ENCODE data around the gene WWTR1. TPM values are rescaled to one million over a fixed set of nuclear protein-coding genes. Genes with fewer than 3 reads are reported as not detected.

WWTR1 gene
- total RNA-seq, 2 donors from 2014 or later: 17.3 to 18.5 TPM

- H3K4me3 Mint-ChIP-seq: no peak overlapping the region
- peak; percentile 93 for DNase-seq
- Histone ChIP-seq H3K27ac (ENCODE audit: low read depth, low read length) (no peak overlapping the region), H3K9ac (ENCODE audit: extremely low read depth, low read length, poor library complexity, severe bottlenecking) (no peak overlapping the region), H3K4me3 (ENCODE audit: low read length) (no peak overlapping the region), H3K27me3 (ENCODE audit: control insufficient read depth, insufficient read depth, low read length, poor library complexity, severe bottlenecking) (no peaks in the 10 kb centered on the region), H3K36me3 (ENCODE audit: control insufficient read depth, insufficient read depth, low read length) (no peaks in the 10 kb centered on the region), H3K4me1 (ENCODE audit: control insufficient read depth, insufficient read depth, low read length) (no peaks in the 10 kb centered on the region), H3K9me3 (ENCODE audit: control insufficient read depth, low read length) (peaks cover 5% of the 10 kb centered on the region)
- H3K27ac Mint-ChIP-seq: no peak overlapping the region
- no peaks in the 10 kb centered on the region for H3K36me3 Mint-ChIP-seq (ENCODE audit: low read depth)
- 41 to 70% methylated on average over 4 to 11 of the region's 11 CpGs for WGBS, 2 experiments (ENCODE audit: insufficient coverage in 1 of 2, insufficient read length in 1 of 2)
- H3K4me1 Mint-ChIP-seq: peaks cover 7% of the 10 kb centered on the region
- peak; percentile 92 for TF ChIP-seq CTCF (conservative IDR thresholded peaks at IDR 0.05)
- H3K9me3 Mint-ChIP-seq: no peaks in the 10 kb centered on the region
- peaks cover 8% of the 10 kb centered on the region for H3K27me3 Mint-ChIP-seq (ENCODE audit: insufficient read depth)
Measured at GRCh38 chr3:149494022-149494758, 163.6 kb downstream of the WWTR1 start.

DNA sequence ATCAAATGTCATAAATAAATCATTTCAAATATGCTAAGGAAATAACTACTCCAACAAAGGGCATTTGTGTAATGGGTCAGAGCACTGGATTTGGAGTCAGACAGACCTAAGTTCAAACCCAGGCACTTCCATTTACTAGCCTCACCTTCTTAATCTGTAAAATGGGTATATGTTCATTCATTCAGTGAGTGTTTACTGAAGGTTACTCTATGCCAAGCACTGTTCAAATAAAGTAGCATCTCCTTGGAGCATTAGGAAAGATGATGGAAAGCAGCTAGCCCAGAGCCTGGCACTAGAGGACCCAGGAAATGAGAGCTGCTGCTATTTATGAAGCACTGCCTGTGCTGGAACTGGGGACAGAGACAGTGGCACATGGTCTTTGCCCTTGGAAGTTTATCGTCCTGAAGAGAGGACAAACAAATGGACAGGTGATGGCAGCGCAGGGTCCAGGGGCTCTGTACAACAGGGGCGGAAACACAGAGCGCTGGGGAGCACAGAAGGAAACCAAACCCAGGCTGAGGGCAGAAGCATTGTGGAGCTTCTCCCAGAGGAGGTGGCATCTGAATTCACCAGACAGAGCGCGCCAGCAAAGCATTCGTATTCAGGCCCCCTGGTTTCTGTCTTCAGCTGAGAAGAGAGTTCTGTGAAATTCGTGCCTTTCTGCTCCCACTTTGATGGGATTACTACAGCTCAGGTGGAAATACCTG lies 164.4 kb downstream of the WWTR1 start:
- no peak overlapping the region for H3K9ac ChIP-seq (ENCODE audit: extremely low read depth, low read length, poor library complexity, severe bottlenecking)
- H3K27me3 Mint-ChIP-seq (ENCODE audit: insufficient read depth): peaks cover 8% of the 10 kb centered on the region
- no peak overlapping the region for H3K4me3 ChIP-seq (ENCODE audit: low read length)
- no peaks in the 10 kb centered on the region for H3K4me1 ChIP-seq (ENCODE audit: control insufficient read depth, insufficient read depth, low read length)
- peaks cover 5% of the 10 kb centered on the region for H3K9me3 ChIP-seq (ENCODE audit: control insufficient read depth, low read length)
- DNase-seq: peak; percentile 53
- H3K36me3 ChIP-seq (ENCODE audit: control insufficient read depth, insufficient read depth, low read length): no peaks in the 10 kb centered on the region
- WGBS, 2 experiments (ENCODE audit: insufficient coverage in 1 of 2, insufficient read length in 1 of 2): 85 to 89% methylated on average over 7 to 8 of the region's 8 CpGs
- TF ChIP-seq CTCF (conservative IDR thresholded peaks at IDR 0.05): no peak
- H3K27ac ChIP-seq (ENCODE audit: low read depth, low read length): no peak overlapping the region
- H3K4me1 Mint-ChIP-seq: peaks cover 7% of the 10 kb centered on the region
- no peak overlapping the region for H3K27ac Mint-ChIP-seq
- H3K27me3 ChIP-seq (ENCODE audit: control insufficient read depth, insufficient read depth, low read length, poor library complexity, severe bottlenecking): no peaks in the 10 kb centered on the region
- no peaks in the 10 kb centered on the region for H3K9me3 Mint-ChIP-seq
- H3K4me3 Mint-ChIP-seq: no peak overlapping the region
- no peaks in the 10 kb centered on the region for H3K36me3 Mint-ChIP-seq (ENCODE audit: low read depth)

DNA sequence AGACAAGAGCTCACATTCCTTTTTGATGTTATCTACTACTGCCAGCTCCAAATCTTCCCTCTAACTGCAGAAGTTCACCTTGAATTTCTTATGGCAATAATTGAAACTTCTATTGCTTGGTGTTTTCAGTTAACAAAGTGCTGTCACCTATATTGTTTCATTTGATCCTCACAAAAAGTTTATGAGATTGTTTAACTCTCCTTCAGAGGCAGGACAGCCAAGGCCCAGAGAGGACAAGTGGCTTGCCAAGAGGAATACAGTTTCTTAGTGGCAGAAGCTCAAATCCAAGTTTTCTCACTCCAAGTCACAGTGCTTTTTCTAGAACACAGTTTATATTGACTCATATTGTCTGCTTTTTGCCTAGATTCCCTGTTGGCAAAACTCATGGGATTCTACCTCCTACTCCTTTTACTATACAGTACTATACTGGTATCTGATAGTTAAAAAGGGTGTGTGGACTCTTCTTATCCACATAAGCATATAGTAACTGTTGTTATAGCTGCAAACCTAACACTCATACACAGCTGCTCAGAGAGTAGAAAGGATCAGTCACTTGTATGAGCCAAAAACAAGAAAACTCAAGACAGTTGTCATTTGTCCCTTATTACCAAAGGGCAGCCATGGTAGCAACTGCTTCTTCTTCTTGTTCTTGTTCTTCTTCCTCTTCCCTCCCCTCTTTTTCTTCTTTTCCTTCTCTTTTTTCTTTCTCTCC lies 167.4 kb downstream of the WWTR1 start:
- no peak overlapping the region for H3K9ac ChIP-seq (ENCODE audit: extremely low read depth, low read length, poor library complexity, severe bottlenecking)
- H3K9me3 ChIP-seq (ENCODE audit: control insufficient read depth, low read length): peaks cover 5% of the 10 kb centered on the region
- no peak overlapping the region for H3K27ac ChIP-seq (ENCODE audit: low read depth, low read length)
- Mint-ChIP-seq H3K4me1 (peaks cover 7% of the 10 kb centered on the region), H3K27ac (no peak overlapping the region), H3K9me3 (no peaks in the 10 kb centered on the region), H3K36me3 (ENCODE audit: low read depth) (no peaks in the 10 kb centered on the region), H3K4me3 (no peak overlapping the region), H3K27me3 (ENCODE audit: insufficient read depth) (peaks cover 8% of the 10 kb centered on the region)
- no peak for TF ChIP-seq CTCF (conservative IDR thresholded peaks at IDR 0.05)
- H3K36me3 ChIP-seq (ENCODE audit: control insufficient read depth, insufficient read depth, low read length): no peaks in the 10 kb centered on the region
- DNase-seq: no peak
- no peaks in the 10 kb centered on the region for H3K27me3 ChIP-seq (ENCODE audit: control insufficient read depth, insufficient read depth, low read length, poor library complexity, severe bottlenecking)
- H3K4me1 ChIP-seq (ENCODE audit: control insufficient read depth, insufficient read depth, low read length): no peaks in the 10 kb centered on the region
- no peak overlapping the region for H3K4me3 ChIP-seq (ENCODE audit: low read length)

Data from endodermal cell (in vitro differentiated cells).